UCSD-AML1 (cell line): ENCODE data around the gene SEPTIN3.
A peak's percentile ranks its signal among the peaks of the same experiment; 100 is the strongest.

Source experiments
- DNase-seq: peaks from one replicate; lab custom pipeline; 2025; ENCODE audit not compliant: unreplicated experiment; lab: John Stamatoyannopoulos, UW

SEPTIN3 gene

DNA sequence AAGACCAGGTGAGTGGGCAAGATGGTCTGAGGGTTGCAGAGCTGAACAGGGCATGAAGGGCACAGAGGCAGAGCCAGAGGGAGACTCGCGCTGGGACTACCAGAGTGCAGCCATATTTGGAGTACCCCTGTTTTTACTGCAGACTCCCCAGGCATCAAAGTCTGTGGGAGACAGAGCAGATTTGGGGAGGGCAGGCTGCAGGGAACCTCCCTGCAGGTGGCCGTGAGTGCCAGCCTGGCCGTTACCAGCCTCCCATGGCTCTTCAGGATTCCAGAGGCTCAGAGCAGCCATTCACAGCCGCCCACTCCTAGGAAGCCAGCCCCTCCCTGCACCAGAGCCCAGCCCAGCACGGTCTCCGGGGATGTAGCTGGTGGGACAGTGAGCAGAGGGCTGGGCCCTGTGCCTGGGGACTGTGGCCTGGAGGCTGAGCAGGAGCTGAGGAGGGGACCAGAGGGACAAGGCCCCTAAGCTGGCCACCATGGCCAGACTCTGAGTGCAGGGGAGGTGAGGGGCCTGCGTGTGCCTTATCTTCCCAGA, at the start of gene SEPTIN3:
Gene SEPTIN3, plus strand, starts transcription at position 334 of the 537 bp plus-strand sequence. CDS start 2,050 bp downstream, outside the sequence.
- DNase-seq = no peak

GRCh38 chr22:41920271-41920976, 48.8 kb upstream of the SEPTIN3 start:
- peak; percentile 37 for DNase-seq

GRCh38 chr22:41922328-41922727, 46.9 kb upstream of the SEPTIN3 start:
- DNase-seq = no peak

DNA sequence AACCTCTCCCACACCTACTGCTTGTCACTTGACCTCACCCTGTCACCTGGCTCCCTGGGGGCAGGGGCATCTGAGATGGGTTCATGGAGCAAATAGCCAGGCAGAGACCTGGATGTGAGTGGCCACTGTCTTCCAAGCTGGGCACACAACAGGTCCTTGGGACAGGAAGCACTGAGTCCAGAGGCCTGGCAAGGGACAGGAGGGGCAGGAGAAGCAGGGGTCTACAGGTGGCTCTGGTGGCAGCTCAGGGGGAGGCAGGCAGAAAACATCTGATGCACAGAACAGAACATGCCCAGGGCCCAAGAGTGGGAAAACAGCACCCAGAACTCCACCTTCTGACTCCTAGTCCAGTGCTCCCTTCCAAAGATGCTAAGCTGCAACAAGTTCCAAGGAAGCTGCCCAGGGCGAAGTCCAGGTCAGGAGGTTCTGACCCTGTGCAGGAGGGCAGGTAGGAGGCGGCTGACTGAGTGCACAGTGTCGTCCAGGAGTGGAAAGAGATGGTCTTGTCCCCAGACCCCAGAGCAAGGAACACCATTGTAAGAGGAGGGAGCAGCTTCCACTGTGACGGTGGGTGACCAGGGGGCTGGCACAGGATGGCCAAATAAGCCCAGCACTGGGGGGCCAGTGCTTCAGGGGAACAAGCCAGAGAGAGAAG, 46.2 kb upstream of the SEPTIN3 start:
- no peak for DNase-seq

DNA sequence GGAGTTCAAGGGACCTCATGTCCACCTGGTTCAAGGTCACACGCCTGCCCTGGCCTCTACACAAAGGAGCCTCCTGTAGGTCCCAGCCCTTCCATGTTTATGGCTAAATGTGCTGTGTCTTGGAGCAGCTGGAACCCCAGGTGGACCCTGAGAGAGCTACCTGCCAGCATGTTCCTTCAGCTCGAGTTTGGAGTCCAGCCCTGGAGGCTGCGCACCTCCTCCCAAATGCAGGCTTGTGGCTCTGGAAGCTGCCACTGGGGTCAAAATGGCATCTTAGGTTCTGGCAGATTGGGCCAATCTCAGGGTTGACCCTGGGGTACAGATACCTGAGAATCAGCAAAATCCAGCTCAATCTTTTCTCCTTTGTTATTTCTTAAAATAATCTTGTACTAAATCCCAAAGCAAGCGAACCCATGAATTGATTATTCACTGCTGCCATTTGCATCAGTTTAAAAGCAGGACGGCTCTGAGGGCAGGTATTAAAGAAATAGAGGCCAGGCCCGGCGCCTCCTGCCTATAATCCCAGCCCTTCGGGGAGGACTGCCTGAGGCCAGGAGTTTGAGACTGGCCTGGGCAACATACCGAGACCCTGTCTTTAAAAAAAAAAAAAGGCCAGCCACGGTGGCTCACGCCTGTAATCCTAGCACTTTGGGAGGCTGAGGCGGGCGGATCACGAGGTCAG, 45.5 kb upstream of the SEPTIN3 start:
- DNase-seq = no peak

DNA sequence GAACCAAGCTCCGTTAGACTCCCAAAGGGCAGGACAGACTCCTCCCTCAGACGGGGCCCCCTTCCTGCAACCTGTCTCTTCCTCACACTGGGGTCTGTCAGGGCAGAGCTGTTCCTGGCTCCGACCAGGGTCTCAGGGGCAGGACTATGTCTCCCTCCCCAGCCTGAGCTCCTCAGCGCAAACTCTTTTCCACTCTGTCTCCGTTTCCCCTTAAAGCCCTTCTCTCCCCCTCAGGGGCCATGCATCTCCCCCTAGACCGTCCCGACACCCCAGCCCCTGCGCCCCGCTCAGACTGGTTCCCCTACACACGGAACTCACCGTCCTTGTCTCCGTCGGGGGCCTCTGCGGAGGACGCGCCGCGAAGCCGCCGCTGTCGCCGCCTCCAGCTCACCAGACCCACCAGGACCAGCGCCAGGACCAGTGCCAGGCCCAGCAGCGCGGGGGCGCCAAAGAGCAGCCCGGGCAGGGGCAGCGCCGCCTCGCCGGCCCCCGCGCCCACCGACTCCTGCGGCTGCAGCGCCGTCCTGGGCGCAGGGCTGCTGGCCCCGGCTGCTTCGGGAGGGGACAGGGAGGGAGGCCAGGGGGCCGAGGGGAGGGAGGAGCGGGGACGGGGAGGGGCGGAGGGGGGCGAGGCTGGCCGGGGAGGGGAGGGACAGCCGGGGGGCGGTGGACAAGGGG, 43.3 kb upstream of the SEPTIN3 start:
- DNase-seq = peak; percentile 75

DNA sequence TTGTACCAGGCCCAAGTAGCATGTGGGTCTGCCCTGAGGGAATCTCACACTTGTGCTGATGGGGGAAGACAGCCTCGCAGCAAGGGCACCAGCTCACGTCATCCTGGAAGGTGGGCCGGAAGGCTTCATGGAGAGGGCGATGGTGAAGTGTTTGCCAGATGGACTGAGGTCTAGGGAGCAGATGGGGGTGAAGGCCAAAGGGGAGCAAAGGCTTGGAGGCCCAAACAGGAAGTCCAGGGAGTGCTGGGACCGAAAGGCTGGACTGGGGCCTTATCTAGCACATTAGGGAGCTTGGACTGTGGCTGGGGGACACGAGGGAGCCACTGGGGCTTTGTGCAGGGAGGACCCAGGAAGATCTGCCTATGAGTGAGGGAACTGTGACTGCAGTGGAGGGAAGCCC, 41.4 kb upstream of the SEPTIN3 start:
- DNase-seq = no peak

DNA sequence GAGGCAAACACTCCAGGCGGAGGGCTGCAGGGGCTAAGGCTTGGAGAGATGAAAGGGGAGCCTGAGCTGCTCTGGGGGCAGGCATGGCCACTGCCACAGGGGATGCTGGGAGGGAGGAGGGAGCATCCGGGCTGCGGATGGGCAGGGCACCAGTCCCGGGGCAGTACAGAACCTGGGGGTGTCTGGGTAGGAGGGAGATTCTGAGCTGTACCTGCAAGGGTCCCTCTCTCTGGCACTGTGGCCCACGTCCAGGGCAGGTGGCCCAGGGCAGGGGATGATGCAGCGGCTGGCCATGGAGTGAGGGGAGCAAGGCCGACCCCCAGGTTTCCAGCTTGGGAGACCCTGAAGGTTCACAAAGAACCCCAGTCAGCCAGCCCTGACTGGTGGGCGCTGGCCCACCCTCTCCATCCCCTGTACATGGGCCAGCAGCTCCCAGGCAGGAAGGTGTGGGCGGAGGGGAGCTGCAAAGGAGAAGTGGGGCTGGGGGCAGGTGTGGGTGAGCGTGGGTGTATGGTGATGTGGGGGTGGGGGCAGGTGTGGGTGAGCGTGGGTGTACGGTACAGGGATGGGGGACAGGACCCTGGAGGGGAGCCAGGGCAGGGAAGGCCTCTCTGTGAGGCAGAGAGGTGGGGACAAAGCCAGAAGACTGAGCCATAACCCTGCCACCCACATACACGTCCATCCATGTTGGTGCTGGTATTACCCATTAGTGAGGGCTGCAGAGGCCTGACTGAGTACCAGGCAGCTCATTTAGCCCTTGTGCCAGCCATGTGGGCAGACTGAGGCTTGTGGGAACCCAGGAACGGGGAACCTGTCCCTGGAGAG, 40.4 kb upstream of the SEPTIN3 start:
- no peak for DNase-seq

DNA sequence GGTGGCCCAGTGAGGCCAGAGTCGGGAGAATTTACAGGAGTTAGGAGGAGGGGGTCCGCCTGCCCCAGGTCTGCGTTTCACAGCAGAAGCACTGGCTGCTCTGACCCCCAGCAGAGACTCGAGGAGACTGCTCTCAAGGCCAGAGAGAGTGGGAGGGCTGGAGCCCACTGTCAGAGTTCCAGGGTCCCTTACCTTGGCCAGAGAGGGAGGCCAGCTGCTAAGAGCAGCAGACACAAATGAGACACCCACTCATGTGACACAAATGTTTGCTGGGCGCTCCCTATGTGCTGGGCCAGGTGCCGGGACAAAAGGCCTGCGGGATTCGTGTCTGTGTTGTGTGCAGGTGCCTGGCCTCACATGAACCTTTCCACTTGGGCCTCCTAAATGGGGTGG, 39.8 kb upstream of the SEPTIN3 start:
- no peak for DNase-seq

DNA sequence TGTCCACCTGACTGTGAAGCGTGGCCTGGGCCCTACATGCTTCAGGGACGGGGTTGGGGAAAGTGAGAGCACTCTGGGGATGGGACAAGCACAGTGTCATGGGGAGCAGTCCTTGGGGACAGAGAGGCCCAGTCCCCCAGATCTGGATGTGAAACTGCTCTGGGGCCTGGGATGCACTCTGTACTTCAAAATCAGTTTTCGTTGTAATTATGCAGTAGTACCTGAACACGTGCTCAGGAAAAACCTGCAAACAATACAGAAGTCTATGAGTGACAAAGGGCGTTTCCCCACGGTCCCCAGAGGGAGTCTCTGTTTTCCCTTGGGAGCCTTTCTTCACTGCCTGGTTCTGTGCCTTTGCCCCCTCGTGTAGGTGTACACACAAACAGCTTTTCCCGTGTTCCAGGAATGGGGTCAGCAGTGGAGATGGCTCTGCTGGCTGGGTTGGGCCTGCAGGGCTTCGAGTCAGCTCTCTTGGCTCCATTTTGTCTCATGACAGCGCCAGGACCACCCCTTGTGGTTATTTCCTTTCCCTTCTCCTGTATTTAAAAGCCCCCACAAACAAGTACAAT, 37.5 kb upstream of the SEPTIN3 start:
- DNase-seq = no peak

DNA sequence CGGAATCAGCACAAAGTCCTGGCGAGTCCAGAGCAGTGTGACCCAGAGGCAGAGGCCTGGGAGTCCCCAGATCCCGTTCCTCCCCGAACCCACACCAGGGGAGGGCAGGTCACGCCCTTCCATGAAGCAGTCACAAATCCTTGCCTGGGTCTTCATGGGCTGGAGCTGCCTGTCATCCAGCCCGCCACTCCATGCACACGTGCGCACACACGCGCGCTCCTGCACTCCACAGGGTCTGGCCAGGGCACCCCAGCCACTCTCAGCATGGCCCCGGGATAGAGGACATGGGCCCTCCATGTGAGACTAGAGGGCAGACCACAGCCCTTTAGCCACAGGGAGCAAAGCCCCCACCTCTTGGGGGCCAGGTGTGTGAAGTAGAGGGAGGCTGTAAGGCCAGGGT, 36.9 kb upstream of the SEPTIN3 start:
- DNase-seq = no peak

GRCh38 chr22:41933411-41934177, 35.6 kb upstream of the SEPTIN3 start:
- DNase-seq = no peak

DNA sequence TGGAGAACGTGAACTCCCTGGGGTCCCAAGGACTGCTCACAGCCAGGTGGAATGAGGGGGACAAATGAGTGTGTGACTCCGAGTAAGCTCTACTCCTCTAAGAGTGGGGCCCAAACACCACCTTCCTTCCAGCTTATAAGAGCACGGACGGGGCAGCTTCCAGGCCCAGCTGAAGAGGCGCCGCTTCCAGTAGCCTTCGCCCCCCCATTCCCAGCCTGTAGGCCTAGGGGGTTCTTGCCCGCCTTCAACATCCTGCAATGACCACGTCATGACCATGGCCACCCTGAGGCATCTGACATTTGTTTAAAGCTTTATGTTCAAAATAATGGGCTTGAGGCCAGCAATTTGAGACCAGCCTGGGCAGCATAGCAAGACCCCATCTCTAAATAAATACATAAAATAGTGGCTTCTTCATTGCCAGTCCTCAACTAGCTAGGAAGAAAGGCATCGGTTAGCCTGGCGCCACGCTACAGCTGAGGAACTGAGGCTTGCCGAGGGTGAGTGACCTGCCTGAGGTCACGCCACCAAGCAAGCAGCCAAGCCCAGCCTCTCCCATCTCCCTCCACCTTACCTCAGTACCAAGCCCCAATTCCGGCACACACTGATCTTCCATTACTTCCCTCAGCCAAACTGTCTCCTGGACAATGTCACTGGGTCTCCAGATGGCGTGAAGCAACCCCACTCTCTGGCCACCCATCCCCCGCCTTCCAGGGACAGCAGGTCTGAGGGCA, 34.8 kb upstream of the SEPTIN3 start:
- no peak for DNase-seq

DNA sequence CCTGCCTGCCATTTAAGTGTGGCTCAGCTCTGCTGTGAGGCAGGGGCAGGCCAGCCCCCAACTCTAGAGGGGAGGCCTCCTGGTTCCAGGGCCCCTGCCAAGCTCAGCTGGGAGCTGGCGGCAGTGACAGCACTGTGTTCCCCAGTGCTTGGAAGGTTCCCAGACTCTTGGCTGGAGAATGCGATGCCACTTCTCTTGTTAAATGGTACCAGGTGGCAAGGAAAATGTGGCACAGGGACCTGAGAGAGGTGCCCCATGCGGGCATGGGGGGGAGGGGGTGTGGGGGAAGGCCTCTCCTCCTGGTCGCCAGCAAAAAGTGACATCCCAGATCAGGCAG, 34.3 kb upstream of the SEPTIN3 start:
- no peak for DNase-seq

DNA sequence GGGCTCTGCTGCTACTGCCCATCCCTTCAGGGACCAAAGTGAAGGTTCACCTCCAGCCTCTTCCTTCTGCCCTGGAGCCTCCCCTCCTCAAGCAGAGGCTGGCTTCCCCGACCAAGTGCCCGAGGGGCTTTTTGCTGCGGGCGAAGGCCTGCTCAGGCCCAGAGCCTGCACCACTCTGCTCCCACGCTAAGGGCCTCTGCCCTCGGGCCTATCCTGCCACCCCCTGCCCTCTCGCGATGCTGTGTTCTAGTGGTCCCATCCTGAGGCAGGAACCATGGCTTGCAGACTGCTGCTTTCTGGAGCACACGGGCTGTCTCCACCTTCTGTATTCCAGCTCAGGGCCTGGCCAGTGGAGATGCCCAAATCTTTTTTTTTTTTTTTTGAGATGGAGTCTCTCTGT, 33.7 kb upstream of the SEPTIN3 start:
- no peak for DNase-seq

GRCh38 chr22:41936894-41937169, 32.4 kb upstream of the SEPTIN3 start:
- no peak for DNase-seq

GRCh38 chr22:41939981-41940831, 29.0 kb upstream of the SEPTIN3 start:
- no peak for DNase-seq
